ENCODE data around the gene PBX1.

Gene PBX1

GRCh38 chr1:164641353-164641730, 82.4 kb downstream of the PBX1 start:
- in situ Hi-C loops (cut with HindIII; ENCODE audit: low sequenced_read_pairs), result no loop called here
- no peak overlapping the region for H3K4me3 ChIP-seq (ENCODE audit: low read depth, low read length)
- TF ChIP-seq CTCF (IDR thresholded peaks at IDR 0.05; ENCODE audit: low read depth, low read length, missing control alignments), result no peak
- no peak for DNase-seq (ENCODE audit: low read depth)

- TF ChIP-seq CTCF (IDR thresholded peaks at IDR 0.05; ENCODE audit: low read depth, low read length, missing control alignments), result no peak
- DNase-seq (ENCODE audit: low read depth), result no peak
- H3K4me3 ChIP-seq (ENCODE audit: low read depth, low read length), result no peak overlapping the region
- in situ Hi-C loops (cut with HindIII; ENCODE audit: low sequenced_read_pairs), result no loop called here
Measured at GRCh38 chr1:164643018-164643417, 84.0 kb downstream of the PBX1 start.

GRCh38 chr1:164644268-164644667, 85.3 kb downstream of the PBX1 start:
- no peak for DNase-seq (ENCODE audit: low read depth)
- in situ Hi-C loops (cut with HindIII; ENCODE audit: low sequenced_read_pairs), result no loop called here
- TF ChIP-seq CTCF (IDR thresholded peaks at IDR 0.05; ENCODE audit: low read depth, low read length, missing control alignments), result no peak
- H3K4me3 ChIP-seq (ENCODE audit: low read depth, low read length), result no peak overlapping the region

GRCh38 chr1:164644774-164645644, 86.0 kb downstream of the PBX1 start:
- no peak for DNase-seq (ENCODE audit: low read depth)
- no peak overlapping the region for H3K4me3 ChIP-seq (ENCODE audit: low read depth, low read length)
- in situ Hi-C loops (cut with HindIII; ENCODE audit: low sequenced_read_pairs), result no loop called here
- TF ChIP-seq CTCF (IDR thresholded peaks at IDR 0.05; ENCODE audit: low read depth, low read length, missing control alignments), result no peak

- in situ Hi-C loops (cut with HindIII; ENCODE audit: low sequenced_read_pairs), result no loop called here
- TF ChIP-seq CTCF (IDR thresholded peaks at IDR 0.05; ENCODE audit: low read depth, low read length, missing control alignments), result no peak
- no peak for DNase-seq (ENCODE audit: low read depth)
- no peak overlapping the region for H3K4me3 ChIP-seq (ENCODE audit: low read depth, low read length)
Measured at GRCh38 chr1:164645921-164646320, 86.9 kb downstream of the PBX1 start.

GRCh38 chr1:164647211-164647610, 88.2 kb downstream of the PBX1 start:
- no peak overlapping the region for H3K4me3 ChIP-seq (ENCODE audit: low read depth, low read length)
- in situ Hi-C loops (cut with HindIII; ENCODE audit: low sequenced_read_pairs), result no loop called here
- no peak for TF ChIP-seq CTCF (IDR thresholded peaks at IDR 0.05; ENCODE audit: low read depth, low read length, missing control alignments)
- no peak for DNase-seq (ENCODE audit: low read depth)
